Activated T-cell treated with anti-CD3 and anti-CD28 coated beads, Interleukin-2, amount 50 U/mL, for 24 hours (primary cell): Measurements from ENCODE around the gene KRT73.

Experiments used
- DNase-seq: peaks from one replicate; pipeline ENCODE4 v3.0.0-alpha.2; 2020
- H3K27ac Mint-ChIP-seq: 2 replicates; pipeline ENCODE4 v1.8.0; 2020; ENCODE audit warnings: mild to moderate bottlenecking, mixed read lengths
- H3K27me3 Mint-ChIP-seq: 2 replicates; pipeline ENCODE4 v1.8.0; 2020; ENCODE audit warnings: mixed read lengths
- H3K36me3 Mint-ChIP-seq: 2 replicates; pipeline ENCODE4 v1.8.0; 2020; ENCODE audit warnings: low read depth, mixed read lengths
- H3K4me1 Mint-ChIP-seq: 2 replicates; pipeline ENCODE4 v1.8.0; 2020; ENCODE audit warnings: low read depth, mixed read lengths
- H3K4me3 Mint-ChIP-seq: 2 replicates; pipeline ENCODE4 v1.8.0; 2020; ENCODE audit warnings: mild to moderate bottlenecking, moderate library complexity, mixed read lengths
- H3K9me3 Mint-ChIP-seq: 2 replicates; pipeline ENCODE4 v1.8.0; 2020; ENCODE audit warnings: mixed read lengths

The KRT73 gene

DNA sequence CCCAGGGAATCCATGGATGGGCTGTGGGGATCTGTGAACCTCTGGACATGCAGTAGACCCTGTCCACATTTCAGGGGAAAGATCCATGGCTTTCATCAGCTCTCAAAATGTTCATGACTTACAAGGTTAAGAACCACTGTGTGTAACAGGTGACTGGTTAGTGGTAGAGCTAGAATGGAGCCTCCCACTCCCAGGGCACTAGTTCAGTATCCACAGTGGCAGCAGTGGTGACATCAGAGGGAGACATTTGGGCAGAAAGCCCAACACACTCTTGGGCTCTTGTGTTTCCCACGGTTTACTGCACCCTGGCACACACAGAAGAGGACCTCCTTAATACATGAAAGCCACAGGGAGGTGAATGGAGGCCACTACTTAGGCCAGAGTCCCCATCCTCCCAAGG lies 53.8 kb downstream of the KRT73 start:
- H3K4me3 Mint-ChIP-seq = no peak overlapping the region
- no peak for DNase-seq
- H3K27me3 Mint-ChIP-seq = peaks cover 24% of the 10 kb centered on the region
- no peaks in the 10 kb centered on the region for H3K36me3 Mint-ChIP-seq
- H3K4me1 Mint-ChIP-seq = no peaks in the 10 kb centered on the region
- no peak overlapping the region for H3K27ac Mint-ChIP-seq
- H3K9me3 Mint-ChIP-seq = no peaks in the 10 kb centered on the region

GRCh38 chr12:52561880-52562449 lies 56.4 kb downstream of the KRT73 start:
- H3K27me3 Mint-ChIP-seq = peaks cover 18% of the 10 kb centered on the region
- H3K4me1 Mint-ChIP-seq = no peaks in the 10 kb centered on the region
- no peaks in the 10 kb centered on the region for H3K36me3 Mint-ChIP-seq
- no peak overlapping the region for H3K27ac Mint-ChIP-seq
- no peak for DNase-seq
- H3K4me3 Mint-ChIP-seq = no peak overlapping the region
- no peaks in the 10 kb centered on the region for H3K9me3 Mint-ChIP-seq

DNA sequence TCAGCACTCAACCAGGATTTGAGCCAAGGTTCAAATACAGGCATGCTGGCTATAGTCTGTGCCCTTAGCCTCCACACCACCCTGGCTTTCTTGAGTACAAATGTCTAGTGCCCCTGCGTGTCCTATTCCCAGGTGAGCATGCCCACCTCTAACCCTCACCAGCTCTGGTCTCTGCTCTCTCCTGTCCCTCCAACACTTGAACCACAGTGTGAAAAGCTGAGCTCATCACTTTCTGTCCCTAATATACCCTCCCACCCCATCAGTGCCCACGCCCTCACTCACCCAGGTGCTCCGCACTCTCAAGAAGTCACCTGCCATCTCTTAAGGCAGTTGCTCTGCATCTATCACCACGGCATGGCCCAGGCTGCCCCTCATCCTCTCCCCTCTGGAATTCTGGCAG lies 58.4 kb downstream of the KRT73 start:
- no peak overlapping the region for H3K27ac Mint-ChIP-seq
- DNase-seq = no peak

GRCh38 chr12:52558781-52559445 lies 59.4 kb downstream of the KRT73 start:
- Mint-ChIP-seq H3K9me3 (no peaks in the 10 kb centered on the region), H3K27ac (no peak overlapping the region), H3K27me3 (peaks cover 10% of the 10 kb centered on the region), H3K4me3 (no peak overlapping the region), H3K4me1 (no peaks in the 10 kb centered on the region), H3K36me3 (no peaks in the 10 kb centered on the region)
- DNase-seq = no peak

More for the DNA sequence above, 58.4 kb downstream of the KRT73 start:
- no peaks in the 10 kb centered on the region for H3K4me1 Mint-ChIP-seq
- H3K36me3 Mint-ChIP-seq = no peaks in the 10 kb centered on the region
- H3K4me3 Mint-ChIP-seq = no peak overlapping the region
- H3K27me3 Mint-ChIP-seq = peaks cover 14% of the 10 kb centered on the region
- no peaks in the 10 kb centered on the region for H3K9me3 Mint-ChIP-seq
